Mesenchymal stem cell (in vitro differentiated cells and primary cell): Measurements from ENCODE around the gene MYO9B.

Source experiments
- DNase-seq: peaks from one replicate; pipeline ENCODE4 v3.0.0-alpha.2; 2013
- H2AFZ ChIP-seq: one replicate; pipeline ENCODE4 v1.6.1; 2013; ENCODE audit warnings: low read depth, mild to moderate bottlenecking, control low read depth, inconsistent platforms, low read length, moderate library complexity
- H2AK5ac ChIP-seq: 2 replicates; pipeline ENCODE4 v1.6.1; 2013; ENCODE audit warnings: low read length, moderate library complexity, mild to moderate bottlenecking, inconsistent platforms; ENCODE audit not compliant: severe bottlenecking
- H2BK120ac ChIP-seq: one replicate; pipeline ENCODE4 v1.6.1; 2013; ENCODE audit warnings: low read depth, mild to moderate bottlenecking, inconsistent platforms, low read length, moderate library complexity
- H2BK12ac ChIP-seq, 2 experiments: one replicate each; pipeline ENCODE4 v1.6.1; 2013; ENCODE audit warnings: inconsistent platforms in 2 of 2, low read length in 2 of 2, mild to moderate bottlenecking in 2 of 2, moderate library complexity in 2 of 2, control low read depth in 1 of 2
- H2BK15ac ChIP-seq: one replicate; pipeline ENCODE4 v1.6.1; 2013; ENCODE audit warnings: mild to moderate bottlenecking, low read depth, inconsistent platforms; ENCODE audit not compliant: poor library complexity, severe bottlenecking
- H2BK5ac ChIP-seq: 2 replicates; pipeline ENCODE4 v1.6.1; 2013; ENCODE audit warnings: low read depth, mild to moderate bottlenecking, low read length, control low read depth, inconsistent platforms; ENCODE audit not compliant: poor library complexity, severe bottlenecking
- H3K14ac ChIP-seq, 2 experiments: one replicate each; pipeline ENCODE4 v1.6.1; 2013; ENCODE audit warnings: inconsistent platforms in 2 of 2, low read length in 2 of 2, control low read depth in 1 of 2, mild to moderate bottlenecking in 1 of 2, moderate library complexity in 1 of 2
- H3K18ac ChIP-seq, 2 experiments: one replicate each; pipeline ENCODE4 v1.6.1; 2013; ENCODE audit warnings: inconsistent platforms in 2 of 2, low read length in 2 of 2, control low read depth in 1 of 2, low read depth in 1 of 2, mild to moderate bottlenecking in 1 of 2
- H3K23ac ChIP-seq, 2 experiments: one replicate each; pipeline ENCODE4 v1.6.1; 2013; ENCODE audit warnings: inconsistent platforms in 2 of 2, low read length in 2 of 2, mild to moderate bottlenecking in 2 of 2, moderate library complexity in 2 of 2, control low read depth in 1 of 2
- H3K27ac ChIP-seq: 2 replicates; pipeline ENCODE4 v1.5.1; 2013; ENCODE audit warnings: mild to moderate bottlenecking, moderate library complexity, low read length, control low read depth, inconsistent platforms; ENCODE audit not compliant: poor library complexity, severe bottlenecking
- H3K27me3 ChIP-seq, 2 experiments: 2 replicates each; pipeline versions ENCODE4 v1.6.1 to v1.7.0; 2013; ENCODE audit warnings: low read length in 2 of 2, mild to moderate bottlenecking in 2 of 2, moderate library complexity in 2 of 2, control low read depth in 1 of 2, inconsistent platforms in 1 of 2; ENCODE audit not compliant: control insufficient read depth in 1 of 2, insufficient read depth in 1 of 2
- H3K36me3 ChIP-seq, 2 experiments: 2 replicates each; pipeline versions ENCODE4 v1.6.1 to v1.7.0; 2013; ENCODE audit warnings: low read length in 2 of 2, control low read depth in 1 of 2, inconsistent platforms in 1 of 2, low read depth in 1 of 2, mild to moderate bottlenecking in 1 of 2; ENCODE audit not compliant: insufficient read depth in 2 of 2, control insufficient read depth in 1 of 2
- H3K4ac ChIP-seq, 2 experiments: one replicate each; pipeline ENCODE4 v1.6.1; 2013; ENCODE audit warnings: inconsistent platforms in 2 of 2, low read length in 2 of 2, mild to moderate bottlenecking in 2 of 2, moderate library complexity in 2 of 2, control low read depth in 1 of 2, low read depth in 1 of 2
- H3K4me1 ChIP-seq: 2 replicates; pipeline ENCODE4 v1.6.1; 2013; ENCODE audit warnings: low read depth, low read length, control low read depth; ENCODE audit not compliant: control insufficient read depth, insufficient read depth
- H3K4me2 ChIP-seq: 2 replicates; pipeline ENCODE4 v1.6.1; 2013; ENCODE audit warnings: low read length, mild to moderate bottlenecking, inconsistent platforms; ENCODE audit not compliant: poor library complexity, severe bottlenecking
- H3K4me3 ChIP-seq, 2 experiments: 2 replicates each; pipeline versions ENCODE4 v1.5.1 to v1.7.0; 2013; ENCODE audit warnings: low read length in 2 of 2, mild to moderate bottlenecking in 2 of 2, control low read depth in 1 of 2, low read depth in 1 of 2; ENCODE audit not compliant: insufficient read depth in 1 of 2
- H3K79me1 ChIP-seq: replicated peaks from 2 replicates; pipeline ENCODE4 v1.6.1; 2013; ENCODE audit warnings: mild to moderate bottlenecking, control low read depth, low read length, inconsistent platforms; ENCODE audit not compliant: poor library complexity, severe bottlenecking
- H3K9ac ChIP-seq: 2 replicates; pipeline ENCODE4 v1.7.0; 2013; ENCODE audit warnings: mild to moderate bottlenecking, low read length, moderate library complexity
- H3K9me3 ChIP-seq: 2 replicates; pipeline ENCODE4 v1.7.0; 2013; ENCODE audit warnings: mild to moderate bottlenecking, low read length; ENCODE audit not compliant: control insufficient read depth
- H4K8ac ChIP-seq: one replicate; pipeline ENCODE4 v1.6.1; 2013; ENCODE audit warnings: inconsistent platforms, mild to moderate bottlenecking, low read length, moderate library complexity
- H4K91ac ChIP-seq: one replicate; pipeline ENCODE4 v1.6.1; 2013; ENCODE audit warnings: mild to moderate bottlenecking, low read length, inconsistent platforms
- WGBS: methylation state at CpG from one replicate; pipeline ENCODE4 v1.1.7; 2013; ENCODE audit warnings: mixed read lengths; 5-methylcytosine and 5-hydroxymethylcytosine counted together

Gene MYO9B

GRCh38 chr19:17109962-17110598, 34.5 kb downstream of the MYO9B start:
- Histone ChIP-seq H2BK5ac (no peak overlapping the region), H3K9ac (no peak overlapping the region), H3K4me1 (peaks cover 27% of the 10 kb centered on the region), H2AK5ac (peak overlapping the region; percentile 24), H3K23ac (no peak overlapping the region), H3K18ac (no peak overlapping the region), H3K27me3 (no peaks in the 10 kb centered on the region), H2BK15ac (no peak overlapping the region), H3K4ac (no peak overlapping the region), H4K8ac (no peak overlapping the region), H3K9me3 (no peaks in the 10 kb centered on the region), H3K4me3 (no peak overlapping the region), H4K91ac (no peak overlapping the region), H3K36me3 (peaks cover 50 to 53% of the 10 kb centered on the region in 2 experiments), H3K27ac (no peak overlapping the region), H2BK12ac (peak overlapping the region in 1 of 2 experiments; percentile 1), H2BK120ac (no peak overlapping the region), H3K79me1 (peaks cover 53% of the 10 kb centered on the region), H2AFZ (no peak overlapping the region), H3K14ac (no peak overlapping the region), H3K4me2 (no peak overlapping the region)
- no peak for DNase-seq
- WGBS: 95% methylated on average over 26 of the region's 26 CpGs

GRCh38 chr19:17110599-17110966, 35.0 kb downstream of the MYO9B start:
- Histone ChIP-seq H4K91ac (peak overlapping the region; percentile 56), H3K4ac (no peak overlapping the region), H2AK5ac (no peak overlapping the region), H3K23ac (no peak overlapping the region), H3K27me3 (no peaks in the 10 kb centered on the region), H2BK15ac (no peak overlapping the region), H3K36me3 (peaks cover 48 to 49% of the 10 kb centered on the region in 2 experiments), H3K14ac (no peak overlapping the region), H3K4me2 (no peak overlapping the region), H2BK12ac (no peak overlapping the region), H3K79me1 (peaks cover 53% of the 10 kb centered on the region), H3K9me3 (no peaks in the 10 kb centered on the region), H3K4me1 (peaks cover 27% of the 10 kb centered on the region), H3K9ac (no peak overlapping the region), H2BK5ac (no peak overlapping the region), H2AFZ (no peak overlapping the region), H4K8ac (no peak overlapping the region), H3K4me3 (no peak overlapping the region), H2BK120ac (no peak overlapping the region), H3K27ac (no peak overlapping the region), H3K18ac (no peak overlapping the region)
- 95% methylated on average over 10 of the region's 10 CpGs for WGBS
- no peak for DNase-seq

GRCh38 chr19:17111766-17112165, 36.2 kb downstream of the MYO9B start:
- H2AFZ ChIP-seq: no peak overlapping the region
- no peak overlapping the region for H4K8ac ChIP-seq
- no peak overlapping the region for H2AK5ac ChIP-seq
- peaks cover 59% of the 10 kb centered on the region for H3K79me1 ChIP-seq
- no peak overlapping the region for H3K14ac ChIP-seq
- H3K4me1 ChIP-seq: peaks cover 26% of the 10 kb centered on the region
- no peak overlapping the region for H2BK12ac ChIP-seq
- H3K36me3 ChIP-seq: peaks cover 46 to 53% of the 10 kb centered on the region in 2 experiments
- no peak overlapping the region for H2BK120ac ChIP-seq
- H3K4me2 ChIP-seq: no peak overlapping the region
- no peak overlapping the region for H3K27ac ChIP-seq
- H3K9me3 ChIP-seq: no peaks in the 10 kb centered on the region
- no peak overlapping the region for H4K91ac ChIP-seq
- no peak overlapping the region for H3K4ac ChIP-seq
- H3K27me3 ChIP-seq: no peaks in the 10 kb centered on the region
- H2BK15ac ChIP-seq: no peak overlapping the region
- 97% methylated on average over 3 of the region's 3 CpGs for WGBS
- no peak overlapping the region for H3K4me3 ChIP-seq
- H3K18ac ChIP-seq: no peak overlapping the region
- no peak overlapping the region for H2BK5ac ChIP-seq
- no peak for DNase-seq
- H3K9ac ChIP-seq: no peak overlapping the region
- H3K23ac ChIP-seq: no peak overlapping the region

GRCh38 chr19:17112271-17112670, 36.7 kb downstream of the MYO9B start:
- Histone ChIP-seq H3K9ac (no peak overlapping the region), H3K4me3 (no peak overlapping the region), H2BK120ac (no peak overlapping the region), H3K27me3 (no peaks in the 10 kb centered on the region), H2AFZ (no peak overlapping the region), H3K4ac (no peak overlapping the region), H2BK15ac (no peak overlapping the region), H2BK5ac (no peak overlapping the region), H2BK12ac (no peak overlapping the region), H3K9me3 (no peaks in the 10 kb centered on the region), H3K79me1 (peaks cover 62% of the 10 kb centered on the region), H3K23ac (peak overlapping the region in 1 of 2 experiments; percentile 41), H3K27ac (no peak overlapping the region), H2AK5ac (no peak overlapping the region), H3K4me1 (peaks cover 27% of the 10 kb centered on the region), H3K18ac (no peak overlapping the region), H3K4me2 (no peak overlapping the region), H4K91ac (no peak overlapping the region), H3K14ac (peak overlapping the region in 1 of 2 experiments; percentile 66), H3K36me3 (peaks cover 49 to 56% of the 10 kb centered on the region in 2 experiments), H4K8ac (no peak overlapping the region)
- DNase-seq: no peak
- WGBS: 88% methylated on average over 16 of the region's 17 CpGs
